Endothelial cell of umbilical vein (primary cell): ENCODE data around the gene NR6A1. TPM values are rescaled to one million over a fixed set of nuclear protein-coding genes. Genes with fewer than 3 reads are reported as not detected.

Source experiments
- BruUV-seq: library from RNA; stranded (reverse); fragments of 400-500 nt; replicated peaks from 2 replicates; lab custom pipeline; 2021; lab: Mats Ljungman, UMichigan
- CTCF ChIA-PET: fragments of 300-600, 350-600 bp; sonication (Branson Sonifier 250); formaldehyde crosslinking; loops from one replicate; lab custom pipeline; 2021; ENCODE audit warnings: antibody characterized with exemption, inconsistent platforms; lab: Charles Lee
- POLR2A ChIA-PET: fragments of 300-600, 350-600 bp; sonication (Branson Sonifier 250); formaldehyde crosslinking; loops from one replicate; lab custom pipeline; 2021; ENCODE audit warnings: antibody characterized with exemption, inconsistent platforms; lab: Charles Lee
- DNase-seq: peaks from one replicate; pipeline ENCODE4 v3.0.0-alpha.2; 2011; ENCODE audit warnings: low read depth, low spot score
- FAIRE-seq: peaks from 2 replicates; lab custom pipeline; 2011; peaks lifted over from hg19 to GRCh38; lab: Jason Lieb, UNC
- H2AFZ ChIP-seq: 2 replicates; pipeline ENCODE4 v1.6.0; 2012; ENCODE audit warnings: low read depth, low read length, control low read depth, inconsistent platforms
- H3K27ac ChIP-seq: 2 replicates; pipeline ENCODE4 v1.5.1; 2011; ENCODE audit warnings: low read depth, mild to moderate bottlenecking, control low read depth, low read length, moderate library complexity; ENCODE audit not compliant: insufficient read depth
- H3K27me3 ChIP-seq, 2 experiments: 2 replicates each; pipeline versions ENCODE4 v1.6.0 to v1.6.1; 2011; ENCODE audit warnings: low read length in 2 of 2, mixed read lengths in 1 of 2; ENCODE audit not compliant: control insufficient read depth in 2 of 2, insufficient read depth in 2 of 2
- H3K36me3 ChIP-seq, 2 experiments: 2 replicates in 1 of 2; 3 replicates in 1 of 2; pipeline ENCODE4 v1.5.1; 2011; ENCODE audit warnings: low read length in 2 of 2, mild to moderate bottlenecking in 1 of 2, moderate library complexity in 1 of 2; ENCODE audit not compliant: control insufficient read depth in 2 of 2, insufficient read depth in 2 of 2; ENCODE audit errors: extremely low read depth in 1 of 2
- H3K4me1 ChIP-seq: 3 replicates; pipeline ENCODE4 v1.5.1; 2011; ENCODE audit warnings: mild to moderate bottlenecking, low read length; ENCODE audit not compliant: control insufficient read depth, insufficient read depth; ENCODE audit errors: extremely low read depth
- H3K4me2 ChIP-seq: 2 replicates; pipeline ENCODE4 v1.6.1; 2011; ENCODE audit warnings: low read length, control low read depth, mixed read lengths; ENCODE audit not compliant: insufficient read depth
- H3K4me3 ChIP-seq, 3 experiments: fragments of 200-600 bp in 1 of 3; sonication (generic), shearing (Covaris generic) in 1 of 3; replicated peaks in 1 of 3; 2 replicates each; pipeline ENCODE4 v1.5.1; 2011 to 2016; ENCODE audit warnings: control low read depth in 3 of 3, low read length in 3 of 3, mild to moderate bottlenecking in 2 of 3, inconsistent platforms in 1 of 3, low read depth in 1 of 3, moderate library complexity in 1 of 3; ENCODE audit not compliant: insufficient read depth in 1 of 3
- H3K79me2 ChIP-seq: 2 replicates; pipeline ENCODE4 v1.6.0; 2012; ENCODE audit warnings: low read length, inconsistent platforms; ENCODE audit not compliant: control insufficient read depth, insufficient read depth
- H3K9ac ChIP-seq: replicated peaks from 2 replicates; pipeline ENCODE3; 2011; ENCODE audit warnings: low read length, control low read depth; ENCODE audit not compliant: insufficient read depth; ENCODE audit errors: extremely low read depth
- H3K9me1 ChIP-seq: replicated peaks from 3 replicates; pipeline ENCODE4 v1.6.0; 2011; ENCODE audit warnings: mild to moderate bottlenecking, low read length; ENCODE audit not compliant: control insufficient read depth, insufficient read depth; ENCODE audit errors: extremely low read depth
- H3K9me3 ChIP-seq: replicated peaks from 2 replicates; pipeline ENCODE4 v1.5.1; 2012; ENCODE audit warnings: low read length, inconsistent platforms; ENCODE audit not compliant: control insufficient read depth, insufficient read depth
- H4K20me1 ChIP-seq: replicated peaks from 2 replicates; pipeline ENCODE3; 2011; ENCODE audit warnings: mild to moderate bottlenecking, low read length; ENCODE audit not compliant: control insufficient read depth, insufficient read depth; ENCODE audit errors: extremely low read depth
- EZH2 ChIP-seq: IDR thresholded peaks from 2 replicates; pipeline ENCODE4 v1.6.1; 2012; ENCODE audit warnings: borderline replicate concordance, low read depth, mild to moderate bottlenecking, moderate library complexity, low read length, inconsistent platforms; ENCODE audit not compliant: severe bottlenecking
- FOS ChIP-seq: IDR thresholded peaks from 2 replicates; pipeline ENCODE4 v1.6.1; 2011; ENCODE audit warnings: mild to moderate bottlenecking, low read length, moderate library complexity, borderline replicate concordance; ENCODE audit not compliant: insufficient read depth
- GATA2 ChIP-seq: IDR thresholded peaks from 2 replicates; pipeline ENCODE4 v1.7.0; 2011; ENCODE audit warnings: low read depth, mild to moderate bottlenecking, moderate library complexity, mixed read lengths, low read length; ENCODE audit not compliant: insufficient read length, insufficient read depth
- JUN ChIP-seq: IDR thresholded peaks from 2 replicates; pipeline ENCODE4 v1.6.1; 2011; ENCODE audit warnings: borderline replicate concordance, low read depth; ENCODE audit not compliant: insufficient read length, insufficient read depth
- MAX ChIP-seq: IDR thresholded peaks from 2 replicates; pipeline ENCODE4 v1.6.1; 2011; ENCODE audit not compliant: insufficient read depth, insufficient read length
- MYC ChIP-seq: IDR thresholded peaks from one replicate; pipeline ENCODE4 v1.6.1; 2011; ENCODE audit warnings: mild to moderate bottlenecking, low read depth, low read length
- POLR2A ChIP-seq: IDR thresholded peaks from 2 replicates; pipeline ENCODE4 v1.6.1; 2012; ENCODE audit warnings: low read depth, mild to moderate bottlenecking, control low read depth, low read length
- POLR2AphosphoS5 ChIP-seq: IDR thresholded peaks from 2 replicates; pipeline ENCODE4 v1.6.1; 2012; ENCODE audit warnings: low read depth, mild to moderate bottlenecking, control low read depth, low read length, moderate library complexity; ENCODE audit not compliant: insufficient read depth
- dilution Hi-C: fragments of 300-500 bp; cut with MboI; formaldehyde crosslinking; loops from one replicate; pipeline ENCODE4 v1.15.0; 2019; ENCODE audit warnings: low sequenced_read_pairs; ENCODE audit not compliant: extremely low pct_ligation_motif_present
- intact Hi-C: fragments of 100-400 bp; cut with micrococcal nuclease; formaldehyde crosslinking; loops from one replicate; pipeline ENCODE4 v1.10.0; 2022
- polyA plus RNA-seq, 4 experiments: library from polyadenylated mRNA; depleted of rRNA in 3 of 4; stranded (reverse) in 3 of 4; unstranded in 1 of 4; fragments of >200 nt; gene quantifications; 2 replicates each; pipeline versions ENCODE4 v1.2.1 to v1.2.3, GENCODE V29; 2011 to 2012; ENCODE audit warnings: missing spikeins in 1 of 4
- total RNA-seq: library from RNA; stranded (reverse); gene quantifications from 2 replicates; pipeline ENCODE4 v1.2.3, GENCODE V29; 2021
- TF ChIP-seq, protein P1 (sequence below), 2 donors: IDR thresholded peaks; 1 replicate in 1 of 2; 2 replicates in 1 of 2; pipeline ENCODE4 v1.5.1; 2011; ENCODE audit warnings: low read length in 2 of 2, mild to moderate bottlenecking in 2 of 2, moderate library complexity in 2 of 2, control low read depth in 1 of 2, inconsistent platforms in 1 of 2, low read depth in 1 of 2; ENCODE audit not compliant: insufficient read depth in 1 of 2; ENCODE audit errors: extremely low read depth in 1 of 2

Gene NR6A1
- total and polyA plus RNA-seq, 2 donors (not counting 3 experiments of a cell fraction or from before 2014, with no cell fraction given), result 0.17 to 1.2 TPM

DNA sequence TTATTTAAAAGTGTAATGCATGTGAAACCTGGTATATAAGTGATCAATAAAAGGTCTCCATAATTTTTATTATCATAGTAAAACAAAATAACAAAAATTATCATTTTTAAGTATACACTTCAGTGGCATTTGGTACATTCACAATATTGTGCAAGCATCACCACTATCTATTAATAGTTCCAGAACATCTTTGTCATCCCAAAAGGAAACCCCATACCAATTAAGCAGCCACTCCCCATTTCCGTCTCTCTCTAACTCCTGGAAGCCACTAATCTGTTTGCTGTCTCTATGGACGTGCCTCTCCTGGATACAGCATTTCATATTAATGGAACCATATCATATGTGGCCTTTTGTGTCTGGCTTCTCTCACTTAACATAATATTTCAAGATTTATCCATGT lies 13.4 kb upstream of the NR6A1 start:
- no peaks in the 10 kb centered on the region for H3K9me3 ChIP-seq
- H2AFZ ChIP-seq, result no peak overlapping the region
- no peaks in the 10 kb centered on the region for H3K79me2 ChIP-seq
- no peak overlapping the region for H3K9ac ChIP-seq
- H4K20me1 ChIP-seq, result no peaks in the 10 kb centered on the region
- ChIA-PET CTCF (no interaction called here), POLR2A (no interaction called here)
- no peak for TF ChIP-seq EZH2
- no peak for TF ChIP-seq GATA2
- TF ChIP-seq MYC, result no peak
- TF ChIP-seq POLR2A, result no peak
- TF ChIP-seq, protein P1, sequence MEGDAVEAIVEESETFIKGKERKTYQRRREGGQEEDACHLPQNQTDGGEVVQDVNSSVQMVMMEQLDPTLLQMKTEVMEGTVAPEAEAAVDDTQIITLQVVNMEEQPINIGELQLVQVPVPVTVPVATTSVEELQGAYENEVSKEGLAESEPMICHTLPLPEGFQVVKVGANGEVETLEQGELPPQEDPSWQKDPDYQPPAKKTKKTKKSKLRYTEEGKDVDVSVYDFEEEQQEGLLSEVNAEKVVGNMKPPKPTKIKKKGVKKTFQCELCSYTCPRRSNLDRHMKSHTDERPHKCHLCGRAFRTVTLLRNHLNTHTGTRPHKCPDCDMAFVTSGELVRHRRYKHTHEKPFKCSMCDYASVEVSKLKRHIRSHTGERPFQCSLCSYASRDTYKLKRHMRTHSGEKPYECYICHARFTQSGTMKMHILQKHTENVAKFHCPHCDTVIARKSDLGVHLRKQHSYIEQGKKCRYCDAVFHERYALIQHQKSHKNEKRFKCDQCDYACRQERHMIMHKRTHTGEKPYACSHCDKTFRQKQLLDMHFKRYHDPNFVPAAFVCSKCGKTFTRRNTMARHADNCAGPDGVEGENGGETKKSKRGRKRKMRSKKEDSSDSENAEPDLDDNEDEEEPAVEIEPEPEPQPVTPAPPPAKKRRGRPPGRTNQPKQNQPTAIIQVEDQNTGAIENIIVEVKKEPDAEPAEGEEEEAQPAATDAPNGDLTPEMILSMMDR (IDR thresholded peaks at IDR 0.05; ENCODE audit: extremely low read depth in 1 of 2, insufficient read depth in 1 of 2, low read depth in 1 of 2, low read length in 2 of 2), result no peak
- TF ChIP-seq JUN, result no peak
- no peak for TF ChIP-seq POLR2AphosphoS5
- no peak for TF ChIP-seq MAX
- TF ChIP-seq FOS, result no peak
- DNase-seq (no peak), FAIRE-seq (no peak)
- H3K9me1 ChIP-seq, result no peaks in the 10 kb centered on the region
- no peaks in the 10 kb centered on the region for H3K36me3 ChIP-seq
- no TSS peak for BruUV-seq
- H3K4me3 ChIP-seq, result no peak overlapping the region
- H3K4me1 ChIP-seq, result peaks cover 4% of the 10 kb centered on the region
- no peak overlapping the region for H3K4me2 ChIP-seq
- intact Hi-C loops (no loop called here), dilution Hi-C loops (no loop called here)
- H3K27me3 ChIP-seq, result no peaks in the 10 kb centered on the region
- H3K27ac ChIP-seq, result no peak overlapping the region
